Measurements from ENCODE around the gene SLIT3.
"Not testable (repeated sequence)": the region's sequence is repeated elsewhere in the genome, so short reads cannot be mapped to it uniquely, and the experiment has no call there.

SLIT3 gene

GRCh38 chr5:168765551-168766425 lies 535.2 kb downstream of the SLIT3 start:
- DNase-seq (ENCODE audit: low spot score): no peak

GRCh38 chr5:168765086-168765550 lies 535.8 kb downstream of the SLIT3 start:
- no peak for DNase-seq (ENCODE audit: low spot score)

- no peak for DNase-seq (ENCODE audit: low spot score)
These were observed 544.2 kb downstream of the SLIT3 start for GRCh38 chr5:168756453-168757391.

- DNase-seq (ENCODE audit: low spot score): no peak
These were observed 545.3 kb downstream of the SLIT3 start for GRCh38 chr5:168755548-168756093.

GRCh38 chr5:168753691-168754254 lies 547.2 kb downstream of the SLIT3 start:
- no peak for DNase-seq (ENCODE audit: low spot score)

- no peak for DNase-seq (ENCODE audit: low spot score)
These were observed 548.3 kb downstream of the SLIT3 start for GRCh38 chr5:168752416-168753190.

- no peak for DNase-seq (ENCODE audit: low spot score)
These were observed 548.9 kb downstream of the SLIT3 start for GRCh38 chr5:168752012-168752411.

- DNase-seq (ENCODE audit: low spot score): no peak
These were observed 550.0 kb downstream of the SLIT3 start for GRCh38 chr5:168750926-168751325.

- no peak for DNase-seq (ENCODE audit: low spot score)
These were observed 551.4 kb downstream of the SLIT3 start for GRCh38 chr5:168749391-168750100.

GRCh38 chr5:168747987-168748777 lies 552.8 kb downstream of the SLIT3 start:
- DNase-seq (ENCODE audit: low spot score): peak; percentile 36

- DNase-seq (ENCODE audit: low spot score): no peak
These were observed 553.9 kb downstream of the SLIT3 start for GRCh38 chr5:168746893-168747640.

GRCh38 chr5:168746126-168746892 lies 554.6 kb downstream of the SLIT3 start:
- DNase-seq (ENCODE audit: low spot score): not testable (repeated sequence)

- no peak for DNase-seq (ENCODE audit: low spot score)
These were observed 557.3 kb downstream of the SLIT3 start for GRCh38 chr5:168743617-168744016.

- not testable (repeated sequence) for DNase-seq (ENCODE audit: low spot score)
These were observed 558.6 kb downstream of the SLIT3 start for GRCh38 chr5:168742311-168742710.

- DNase-seq (ENCODE audit: low spot score): no peak
These were observed 560.1 kb downstream of the SLIT3 start for GRCh38 chr5:168740811-168741213.

GRCh38 chr5:168740092-168740800 lies 560.7 kb downstream of the SLIT3 start:
- DNase-seq (ENCODE audit: low spot score): no peak

GRCh38 chr5:168737066-168737465 lies 563.9 kb downstream of the SLIT3 start:
- no peak for DNase-seq (ENCODE audit: low spot score)
